HG03520 (cell line): ENCODE data around the gene TCAP.

Experiments used
- ATAC-seq: cut with Tn5 transposase; IDR thresholded peaks from one replicate; pipeline ENCODE4 v1.9.1; 2021; ENCODE audit warnings: mild to moderate bottlenecking, moderate library complexity; ENCODE audit not compliant: unreplicated experiment

The TCAP gene

DNA sequence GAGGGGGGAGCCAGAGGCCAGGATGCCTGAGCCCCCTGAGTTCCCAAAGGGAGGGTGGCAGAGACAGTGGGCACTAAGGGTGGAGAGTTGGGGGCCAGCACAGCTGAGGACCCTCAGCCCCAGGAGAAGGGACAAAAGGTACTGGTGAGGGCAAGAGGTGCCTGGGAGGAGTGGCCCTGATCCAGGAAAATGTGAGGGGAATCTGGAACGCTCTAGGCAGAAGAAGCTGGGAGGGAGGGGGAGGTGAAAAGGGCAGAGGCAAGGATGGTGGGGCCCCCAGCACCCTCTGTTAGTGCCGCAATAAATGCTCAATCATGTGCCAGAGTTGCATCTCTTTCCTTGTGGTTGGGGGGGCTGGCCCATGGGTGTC is 1.1 kb downstream of the TCAP start:
- ATAC-seq = no peak

DNA sequence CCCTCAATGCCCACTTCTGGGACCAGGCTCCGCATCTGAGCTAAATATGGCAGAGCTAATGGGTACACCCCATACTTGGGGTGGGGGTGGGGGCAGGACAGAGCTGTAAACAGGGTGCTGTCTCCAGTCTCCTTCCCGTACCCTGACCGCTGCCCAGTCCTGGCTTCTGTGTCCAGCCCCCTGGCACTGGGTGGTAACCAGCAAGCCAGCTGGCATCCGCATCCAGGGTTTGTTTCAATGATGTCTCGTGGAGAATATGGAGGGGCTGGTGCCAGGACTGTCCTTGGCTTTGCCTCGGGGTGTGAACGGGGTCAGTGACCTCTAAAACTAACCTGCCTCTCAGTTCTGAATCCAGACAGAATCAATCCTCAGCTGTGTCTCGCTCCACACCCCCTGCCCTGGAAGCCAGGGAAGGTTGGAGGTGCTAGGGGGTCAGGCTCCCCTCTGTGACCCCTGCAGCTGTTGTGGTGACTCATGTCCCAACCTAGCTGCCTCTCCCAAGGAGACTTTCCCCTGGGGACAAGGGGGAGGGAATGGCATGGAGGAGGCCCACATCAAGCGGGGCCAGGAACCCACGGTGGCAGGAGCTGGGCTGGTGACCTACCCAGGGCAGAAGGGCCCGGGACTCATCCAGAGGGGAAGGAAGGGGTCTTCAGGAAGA is 1.6 kb downstream of the TCAP start:
- ATAC-seq = no peak

DNA sequence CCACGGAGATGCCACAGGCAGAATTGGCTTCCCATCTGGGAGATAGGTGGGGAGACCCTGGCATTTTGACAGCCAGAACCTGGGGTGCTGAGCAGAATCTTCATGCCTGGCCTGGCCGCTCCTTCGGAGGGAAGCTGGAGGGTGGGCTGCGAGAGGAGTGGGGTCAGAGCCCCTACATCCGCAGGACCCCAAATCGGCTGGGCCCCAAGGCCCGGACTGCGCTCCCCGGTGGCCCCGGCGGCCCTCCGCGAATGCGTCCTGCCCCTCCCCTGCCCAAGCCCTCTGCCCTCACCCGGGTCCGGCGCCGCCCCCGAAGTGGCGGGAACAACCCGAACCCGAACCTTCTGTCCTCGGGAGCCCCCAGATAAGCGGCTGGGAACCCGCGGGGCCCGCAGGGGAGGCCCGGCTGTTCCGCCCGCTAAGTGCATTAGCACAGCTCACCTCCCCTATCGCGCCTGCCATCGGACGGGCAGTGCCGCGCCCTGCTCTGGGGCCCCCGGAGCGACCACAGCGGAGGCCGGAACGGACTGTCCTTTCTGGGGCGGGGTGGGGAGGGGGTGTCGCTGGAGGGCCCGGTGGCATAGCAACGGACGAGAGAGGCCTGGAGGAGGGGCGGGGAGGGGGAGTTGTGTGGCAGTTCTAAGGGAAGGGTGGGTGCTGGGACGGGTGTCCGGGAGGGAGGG is 2.3 kb downstream of the TCAP start:
- ATAC-seq = no peak

DNA sequence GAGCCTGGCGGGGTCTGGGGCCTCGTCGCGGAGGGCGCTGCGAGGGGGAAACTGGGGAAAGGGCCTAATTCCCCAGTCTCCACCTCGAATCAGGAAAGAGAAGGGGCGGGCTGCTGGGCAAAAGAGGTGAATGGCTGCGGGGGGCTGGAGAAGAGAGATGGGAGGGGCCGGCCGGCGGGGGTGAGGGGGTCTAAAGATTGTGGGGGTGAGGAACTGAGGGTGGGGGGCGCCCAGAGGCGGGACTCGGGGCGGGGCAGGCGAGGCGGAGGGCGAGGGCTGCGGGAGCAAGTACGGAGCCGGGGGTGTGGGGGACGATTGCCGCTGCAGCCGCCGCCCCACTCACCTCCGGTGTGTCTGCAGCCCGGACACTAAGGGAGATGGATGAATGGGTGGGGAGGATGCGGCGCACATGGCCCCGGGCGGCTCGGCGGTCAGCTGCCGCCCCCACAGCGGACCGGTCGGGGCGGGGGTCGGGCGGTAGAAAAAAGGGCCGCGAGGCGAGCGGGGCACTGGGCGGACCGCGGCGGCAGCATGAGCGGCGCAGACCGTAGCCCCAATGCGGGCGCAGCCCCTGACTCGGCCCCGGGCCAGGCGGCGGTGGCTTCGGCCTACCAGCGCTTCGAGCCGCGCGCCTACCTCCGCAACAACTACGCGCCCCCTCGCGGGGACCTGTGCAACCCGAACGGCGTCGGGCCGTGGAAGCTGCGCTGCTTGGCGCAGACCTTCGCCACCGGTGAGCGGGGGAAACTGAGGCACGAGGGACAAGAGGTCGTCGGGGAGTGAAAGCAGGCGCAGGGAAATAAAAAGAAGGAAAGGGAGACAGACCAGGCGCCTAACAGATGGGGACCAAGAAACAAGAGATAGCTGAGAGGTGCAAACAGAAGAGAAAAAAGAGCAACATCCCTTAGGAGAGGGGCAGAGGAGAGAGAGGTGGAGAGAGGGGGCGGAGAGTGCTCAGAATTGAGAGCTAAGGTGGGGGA is 3.1 kb downstream of the TCAP start, which contains the start of gene PNMT:
TSS of gene PNMT (plus strand) at position 509 of the 980 bp plus-strand sequence. CDS start at position 532, 23 bp downstream.
- ATAC-seq = no peak

DNA sequence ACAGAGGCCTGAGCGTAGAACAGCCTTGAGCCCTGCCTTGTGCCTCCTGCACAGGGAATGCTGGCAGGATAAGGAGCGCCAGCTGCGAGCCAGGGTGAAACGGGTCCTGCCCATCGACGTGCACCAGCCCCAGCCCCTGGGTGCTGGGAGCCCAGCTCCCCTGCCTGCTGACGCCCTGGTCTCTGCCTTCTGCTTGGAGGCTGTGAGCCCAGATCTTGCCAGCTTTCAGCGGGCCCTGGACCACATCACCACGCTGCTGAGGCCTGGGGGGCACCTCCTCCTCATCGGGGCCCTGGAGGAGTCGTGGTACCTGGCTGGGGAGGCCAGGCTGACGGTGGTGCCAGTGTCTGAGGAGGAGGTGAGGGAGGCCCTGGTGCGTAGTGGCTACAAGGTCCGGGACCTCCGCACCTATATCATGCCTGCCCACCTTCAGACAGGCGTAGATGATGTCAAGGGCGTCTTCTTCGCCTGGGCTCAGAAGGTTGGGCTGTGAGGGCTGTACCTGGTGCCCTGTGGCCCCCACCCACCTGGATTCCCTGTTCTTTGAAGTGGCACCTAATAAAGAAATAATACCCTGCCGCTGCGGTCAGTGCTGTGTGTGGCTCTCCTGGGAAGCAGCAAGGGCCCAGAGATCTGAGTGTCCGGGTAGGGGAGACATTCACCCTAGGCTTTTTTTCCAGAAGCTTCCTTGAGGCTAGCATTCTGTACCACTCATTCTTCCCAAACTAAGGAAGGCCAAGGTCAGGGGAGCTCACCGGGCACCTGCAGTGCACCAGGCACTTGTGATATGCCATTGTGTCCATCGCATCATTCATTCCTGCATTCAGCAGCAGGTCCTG is 5.0 kb downstream of the TCAP start:
- no peak for ATAC-seq

DNA sequence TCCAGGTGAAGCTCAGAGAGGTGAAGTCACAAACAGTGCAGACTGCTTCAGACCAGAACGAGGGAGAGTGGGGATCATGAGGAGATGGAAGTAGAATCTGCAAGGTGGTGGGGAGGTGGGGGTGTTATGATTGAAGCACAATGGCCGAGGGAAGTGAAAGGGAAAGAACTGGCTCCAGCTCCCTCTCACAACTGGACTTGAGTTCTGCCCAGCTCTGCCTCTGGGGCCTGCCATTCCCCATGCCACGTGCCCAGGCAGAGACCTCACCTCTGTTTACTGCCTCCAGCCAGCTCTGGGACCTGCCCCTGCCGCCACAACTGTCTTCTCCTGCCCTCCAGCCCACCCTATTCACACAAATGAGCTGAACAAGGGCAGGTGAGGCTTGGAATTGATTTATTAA is 5.6 kb downstream of the TCAP start:
- no peak for ATAC-seq

DNA sequence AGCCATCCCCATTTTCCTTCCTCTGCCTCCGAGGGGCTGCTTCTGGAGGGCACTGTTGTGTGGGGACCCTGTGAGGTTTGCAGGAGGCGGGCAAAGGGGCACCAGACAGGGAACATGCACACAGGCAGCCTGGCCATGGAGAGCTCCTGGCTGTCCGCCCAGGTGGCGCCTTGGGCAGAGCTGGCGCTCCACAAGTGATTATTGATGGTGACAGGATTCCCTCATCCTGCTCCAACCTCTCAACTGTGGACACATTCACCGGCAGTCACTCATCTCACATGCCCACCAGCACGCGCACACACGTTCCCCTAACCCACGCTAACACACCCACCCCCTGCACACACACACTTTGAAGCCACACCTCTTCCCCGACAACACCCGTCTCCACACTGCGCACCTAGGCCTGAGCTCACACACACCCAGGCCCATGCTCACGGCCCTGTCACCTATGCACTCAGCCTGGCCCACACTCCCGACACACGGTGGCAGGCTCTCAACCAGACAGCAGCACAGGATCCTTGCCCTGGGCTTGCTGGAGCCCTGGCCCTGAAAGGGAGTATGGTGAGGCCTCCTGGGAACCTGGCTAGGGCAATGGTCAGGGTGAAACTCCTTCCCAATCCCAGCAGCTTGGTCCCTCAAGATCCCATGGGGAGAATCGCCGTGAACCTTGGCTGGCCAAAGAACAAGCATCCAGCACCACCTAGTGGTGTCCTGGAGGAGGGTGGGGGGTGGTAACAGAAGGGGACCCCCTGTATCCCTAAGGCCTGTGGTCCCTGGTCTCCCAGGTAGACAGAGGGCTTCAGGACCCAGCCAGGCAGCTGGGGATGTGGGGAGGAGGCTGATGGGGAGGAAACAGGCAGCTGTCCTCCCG is 6.7 kb downstream of the TCAP start:
- ATAC-seq = no peak

DNA sequence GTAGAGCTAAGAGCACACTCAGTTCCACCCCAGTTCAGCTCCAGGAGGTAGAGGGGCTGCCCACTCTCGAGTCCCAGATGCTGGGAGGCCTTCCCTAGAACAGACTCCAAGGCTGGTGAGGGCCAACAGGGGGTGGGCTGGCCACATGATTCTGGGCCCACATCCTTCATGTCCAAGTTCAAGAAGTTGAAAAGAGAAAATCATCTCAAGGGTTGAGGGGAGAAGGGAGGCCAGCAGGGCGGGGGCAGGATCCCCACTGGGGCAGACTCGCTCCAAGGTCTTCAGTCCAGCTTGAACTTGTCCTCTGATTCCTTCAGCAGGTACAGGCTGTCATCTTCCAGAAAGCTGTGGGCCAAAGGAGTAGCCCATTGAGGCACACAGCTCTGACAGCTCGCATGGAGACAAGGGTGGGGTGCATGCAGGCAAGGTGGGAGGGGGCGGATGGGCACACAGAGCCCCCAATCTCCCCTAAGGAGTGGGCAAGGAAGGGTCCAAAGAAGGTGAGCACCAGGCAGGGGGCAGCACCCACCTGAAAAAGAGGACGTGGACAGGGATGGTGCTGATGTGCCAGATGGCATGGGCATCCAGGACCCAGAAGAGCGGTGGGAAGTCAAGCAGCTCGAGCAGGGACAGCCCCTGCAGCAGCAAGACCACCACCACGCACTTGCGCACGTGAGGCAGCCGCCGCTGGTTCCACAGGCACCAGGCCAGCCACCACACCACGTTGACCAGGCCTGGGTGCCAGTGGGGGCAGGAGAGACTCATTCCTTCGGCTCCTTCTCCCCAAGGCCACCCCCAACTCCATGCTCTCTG is 7.6 kb downstream of the TCAP start:
- no peak for ATAC-seq

DNA sequence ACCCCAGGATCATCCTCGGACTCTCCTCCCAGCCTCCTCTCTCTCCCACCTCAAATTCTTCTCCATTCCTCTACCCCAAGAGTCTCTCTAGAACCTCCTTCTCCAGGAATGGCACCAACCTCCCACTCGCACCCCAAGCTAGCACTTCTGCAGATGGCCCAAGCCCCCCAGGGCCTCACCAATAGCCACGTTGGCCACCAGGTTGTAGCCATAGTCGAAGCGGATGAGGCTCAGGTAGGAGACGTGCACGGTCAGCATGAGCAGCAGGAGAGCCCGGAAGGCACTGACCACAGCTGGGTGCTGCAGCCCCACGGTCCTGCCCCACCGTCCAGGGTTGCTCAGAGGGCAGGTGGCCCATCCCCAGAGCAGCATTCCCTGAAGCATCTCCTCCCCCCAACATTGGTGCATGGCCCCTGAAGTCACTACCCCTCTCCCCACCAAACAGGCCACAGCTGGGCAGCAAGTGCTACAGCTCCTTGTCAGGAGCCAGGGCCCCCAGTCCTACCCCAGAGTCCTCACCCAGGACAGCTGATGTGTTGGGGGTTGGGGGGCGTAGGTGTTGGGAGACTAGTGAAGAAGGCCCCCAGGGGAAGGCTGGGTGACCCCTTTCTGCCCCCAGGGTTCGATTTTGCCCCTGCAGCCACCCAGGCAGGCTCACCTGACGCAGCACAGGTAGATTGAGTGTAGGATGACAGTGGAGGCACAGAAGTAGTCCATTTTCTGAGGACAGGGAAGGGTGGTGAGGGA is 8.4 kb downstream of the TCAP start:
- no peak for ATAC-seq

DNA sequence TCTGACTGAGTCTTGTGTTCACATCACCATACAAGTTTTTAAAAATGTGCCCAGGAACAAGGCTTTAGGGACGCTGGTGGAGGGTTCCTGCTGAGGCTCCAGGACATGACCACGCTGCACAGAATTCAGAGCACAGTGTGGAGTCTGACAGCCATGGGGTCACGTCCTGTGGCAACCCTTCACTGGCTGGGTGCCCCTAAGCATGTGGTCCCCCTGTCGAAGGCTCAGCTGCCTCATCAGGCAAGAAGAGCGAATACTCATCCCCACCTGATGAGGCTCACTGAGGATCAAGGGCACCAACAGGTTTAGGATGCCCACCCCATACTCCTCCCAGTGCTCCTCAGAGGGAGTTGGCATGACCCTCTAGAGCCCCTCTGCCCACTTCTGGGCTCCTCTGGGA is 9.0 kb downstream of the TCAP start:
- no peak for ATAC-seq

DNA sequence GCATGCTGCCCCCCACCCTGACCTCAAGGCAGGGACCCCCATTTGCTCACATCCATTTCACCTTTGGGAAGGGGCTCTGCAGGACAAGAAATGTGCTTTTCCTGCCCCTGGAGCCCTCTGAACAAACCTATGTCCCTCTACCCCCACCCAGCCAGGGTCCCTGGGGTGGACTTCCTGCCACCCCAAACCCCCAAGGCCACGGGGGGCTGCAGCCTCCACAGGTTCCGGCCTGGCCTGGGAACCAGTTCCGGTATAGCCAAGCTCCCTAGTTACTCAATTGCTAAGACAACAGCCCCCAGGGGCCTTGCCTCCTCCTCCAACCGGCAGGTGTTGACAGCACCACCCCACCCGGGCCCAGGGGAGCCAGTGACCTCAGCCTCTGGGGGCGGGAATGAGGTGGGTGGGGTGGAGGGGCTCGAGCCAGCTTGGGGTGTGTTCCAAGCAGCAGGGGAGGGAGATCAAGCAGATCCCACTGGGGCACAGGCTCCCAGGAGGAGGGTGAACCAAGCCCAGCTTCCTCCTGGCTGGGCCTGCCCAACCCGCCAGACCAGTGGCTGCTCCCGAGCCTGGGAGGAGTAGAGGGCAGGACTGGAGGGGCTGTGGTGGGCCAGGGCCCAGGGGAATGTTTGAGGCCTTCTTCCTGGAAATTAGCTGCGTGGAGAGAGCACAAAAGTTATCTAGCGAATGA is 9.7 kb downstream of the TCAP start:
- no peak for ATAC-seq

DNA sequence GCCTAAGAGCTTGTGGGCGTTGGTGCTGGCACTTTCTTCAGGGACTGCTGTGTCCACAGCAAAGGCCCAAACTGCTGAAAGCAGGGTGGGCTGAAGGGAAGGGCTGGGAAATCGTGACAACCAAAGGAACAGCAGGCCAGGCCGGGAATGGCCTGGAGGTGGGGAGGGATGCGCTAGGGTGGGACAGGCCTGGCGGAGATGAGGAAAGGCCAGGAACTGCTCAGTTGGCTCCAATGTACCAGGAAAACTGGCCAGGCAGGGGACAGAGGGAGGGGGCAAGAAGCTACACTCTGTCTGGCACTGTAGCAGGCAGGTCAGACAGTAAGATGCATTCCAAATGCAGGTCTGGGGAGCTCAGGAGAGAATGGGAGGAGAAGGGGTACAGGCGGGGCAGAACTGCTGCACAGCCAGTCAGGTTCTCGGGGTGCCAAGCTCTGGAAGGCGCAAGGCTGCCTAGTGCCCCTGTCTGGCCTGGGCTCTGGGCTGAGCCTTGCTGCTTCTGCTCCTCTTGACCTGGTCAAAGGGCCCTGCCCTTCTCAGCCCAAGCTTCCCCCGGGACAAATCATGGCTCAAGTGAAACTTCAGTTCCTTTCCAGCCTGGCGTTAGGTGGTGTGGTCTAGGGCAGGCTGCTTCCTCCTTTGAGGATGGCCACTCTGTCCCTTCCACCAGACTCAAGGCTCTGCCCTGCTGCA is 10.4 kb downstream of the TCAP start:
- no peak for ATAC-seq

DNA sequence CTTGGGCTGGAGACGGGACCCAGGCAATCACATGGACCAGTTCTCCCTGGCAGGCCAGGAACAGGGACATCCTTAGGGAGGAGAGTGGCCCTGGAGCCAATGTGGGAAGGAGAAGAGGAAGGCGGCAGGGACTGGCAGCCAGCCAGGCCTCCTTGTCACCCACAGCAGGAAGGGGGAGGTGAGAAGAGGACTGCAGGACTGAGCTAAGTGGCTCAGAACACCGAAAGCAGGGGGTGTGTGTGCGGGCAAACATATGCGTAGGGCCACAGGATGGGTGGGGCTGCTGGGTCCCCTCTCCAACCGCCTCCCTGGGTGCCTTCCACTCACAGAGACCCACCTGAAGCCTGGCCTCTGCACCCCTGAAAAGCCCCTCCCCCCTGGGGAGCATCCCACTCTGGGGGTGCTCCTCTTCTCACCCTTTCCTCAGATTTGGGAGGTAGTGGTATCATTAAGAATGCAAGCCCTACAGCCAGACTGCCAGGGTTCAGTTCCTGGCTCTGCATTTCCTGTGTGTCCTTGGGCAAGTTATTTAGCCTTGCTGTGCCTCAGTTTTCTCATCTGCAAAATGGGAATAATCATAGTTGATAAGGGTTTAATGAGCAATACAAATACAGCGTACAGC is 11.2 kb downstream of the TCAP start:
- no peak for ATAC-seq

DNA sequence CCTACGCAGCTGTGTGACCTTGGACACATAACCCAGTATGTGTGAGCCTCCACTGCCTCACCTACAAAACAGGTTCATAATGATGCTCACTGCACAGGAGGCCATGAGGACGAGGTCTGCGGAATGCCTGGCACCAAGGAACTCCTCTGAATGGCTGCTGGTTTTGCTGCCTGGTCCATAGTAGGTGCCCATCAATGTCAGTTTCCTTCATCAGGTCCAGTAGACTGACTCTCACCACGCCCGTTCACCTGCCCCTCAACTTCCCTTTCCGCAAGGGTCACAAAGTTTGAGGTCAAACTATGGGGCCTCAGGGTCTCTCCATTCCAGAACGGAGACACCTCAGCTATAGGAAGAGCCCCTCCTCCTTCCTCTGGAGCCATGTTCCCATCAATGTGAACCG is 11.9 kb downstream of the TCAP start:
- no peak for ATAC-seq

DNA sequence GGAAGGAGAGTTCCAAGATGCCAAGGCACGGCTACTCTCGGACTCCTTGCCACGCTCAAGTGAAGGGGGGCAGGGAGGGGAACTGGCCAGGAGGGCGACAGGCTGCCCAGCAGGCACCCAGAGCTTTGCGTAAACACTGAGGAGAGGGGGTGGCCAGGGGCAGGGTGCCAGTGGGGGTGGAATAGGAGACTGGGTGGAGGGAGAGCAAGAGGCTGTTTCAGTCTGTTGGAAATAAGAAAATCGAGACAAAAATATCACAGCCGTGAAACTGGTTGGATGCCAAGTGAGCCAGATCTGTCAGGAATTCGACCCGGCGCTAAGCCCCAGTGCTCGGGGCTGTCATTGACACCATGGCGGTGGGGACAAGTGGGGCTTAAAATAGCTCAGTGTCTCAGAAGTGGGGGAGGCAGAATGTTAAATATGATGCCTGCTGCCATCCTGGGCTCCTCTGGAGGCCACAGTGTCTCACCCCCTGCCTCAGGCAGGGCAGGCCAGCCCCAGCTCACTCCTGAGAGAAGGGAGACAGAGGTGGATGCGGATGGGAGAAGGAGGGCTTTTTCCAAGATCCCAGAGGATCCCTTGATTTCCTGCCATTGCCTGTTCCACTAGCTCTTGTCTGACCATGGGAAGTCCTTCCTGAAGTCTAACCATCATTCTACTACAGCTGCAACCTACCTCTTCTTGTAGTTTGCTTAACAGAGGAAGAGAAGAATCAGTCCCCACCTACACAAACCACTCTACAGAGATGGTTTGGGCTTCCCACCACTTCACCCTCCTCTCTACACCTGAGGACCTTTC is 12.6 kb downstream of the TCAP start:
- no peak for ATAC-seq
